Heart left ventricle (tissue), 13 donors: Measurements from ENCODE around the gene ERBB3.

Source experiments
- CTCF ChIP-seq, 12 donors: fragments of 200-600 bp; sonication (generic) in 4 of 12; IDR thresholded peaks; one replicate each; pipeline versions ENCODE4 v1.5.0 to v1.8.0; 2018 to 2022; ENCODE audit warnings: antibody characterized with exemption in 12 of 12, mild to moderate bottlenecking in 5 of 12
- POLR2A ChIP-seq, 2 donors: fragments of 450-650 bp; IDR thresholded peaks; one replicate each; pipeline ENCODE4 v1.6.1; 2017; ENCODE audit warnings: antibody characterized with exemption in 2 of 2, mild to moderate bottlenecking in 2 of 2, moderate library complexity in 2 of 2
- donor health status: ischemic (EF 13 %, LVEDD 7.1; RV severe dilation, severe dysfunction).
- donor health status: DM: no; HTN: yes; CAD: no.
- donor health status: DM: no; HTN: no; CAD: no.
- donor health status: ischemic (EF 25% LVEDD 6.9; RV normal size, moderate dysfunction).
- donor health status: ischemic (EF 25% LVEDD 5.7; RV mildly dilated, moderate dysfunction).
- donor health status: ischemic (EF 35%, LVEDD 5.7; RV mildly dilated, moderate dysfunction).
- donor health status: nonischemic (EF 11% LVEDD 7.7; RV severe dilation, severe dysfunction).
- donor health status: DM: yes; HTN: yes; CAD: no.
- donor health status: PGD.
- donor health status: ischemic (EF 29% LVEDD 5.4; RV normal size, mild dysfunction).
- donor health status: nonischemic (EF 23%, LVEDD 6.1; RV moderate dilation, normal function).

GRCh38 chr12:56124133-56124532 lies 44.2 kb downstream of the ERBB3 start:
- TF ChIP-seq CTCF (IDR thresholded peaks at IDR 0.05) (no peak), POLR2A (IDR thresholded peaks at IDR 0.05) (no peak)
